Thyroid gland (tissue), 4 donors: ENCODE measurements around the gene MRPL18. TPM values are rescaled to one million over a fixed set of nuclear protein-coding genes. Genes with fewer than 3 reads are reported as not detected.
"Not testable (repeated sequence)": the region's sequence is repeated elsewhere in the genome, so short reads cannot be mapped to it uniquely, and the experiment has no call there.

ENCODE experiments used
- DNase-seq, 2 donors: peaks; one replicate each; pipeline ENCODE4 v3.0.0-alpha.2; 2019
- H3K27ac ChIP-seq, 3 donors: fragments of 200-600 bp; sonication (generic); 1 replicate in 2 of 3; 2 replicates in 1 of 3; pipeline ENCODE4 v1.5.1; 2016 to 2019; ENCODE audit warnings: mild to moderate bottlenecking in 1 of 3, moderate library complexity in 1 of 3
- H3K27me3 ChIP-seq: fragments of 200-600 bp; sonication (generic); one replicate; pipeline ENCODE4 v1.5.1; 2019
- H3K36me3 ChIP-seq, 2 donors: fragments of 200-600 bp; sonication (generic); one replicate each; pipeline ENCODE4 v1.5.1; 2016 to 2019
- H3K4me1 ChIP-seq, 2 donors: fragments of 200-600 bp; sonication (generic); one replicate each; pipeline ENCODE4 v1.5.1; 2017 to 2019
- H3K4me3 ChIP-seq, 3 donors: fragments of 200-600 bp; sonication (generic); replicated peaks in 1 of 3; 1 replicate in 2 of 3; 2 replicates in 1 of 3; pipeline ENCODE4 v1.5.1; 2016; ENCODE audit warnings: mild to moderate bottlenecking in 1 of 3
- H3K9me3 ChIP-seq: fragments of 200-600 bp; sonication (generic); one replicate; pipeline ENCODE4 v1.5.1; 2017
- POLR2A ChIP-seq, 2 donors: fragments of 450-650 bp; IDR thresholded peaks; one replicate each; pipeline ENCODE4 v1.6.1; 2017; ENCODE audit warnings: antibody characterized with exemption in 2 of 2, mild to moderate bottlenecking in 2 of 2, moderate library complexity in 1 of 2
- WGBS, 2 donors: methylation state at CpG; one replicate each; pipeline ENCODE4 v1.1.5; 2017; 5-methylcytosine and 5-hydroxymethylcytosine counted together
- intact Hi-C: fragments of 100-400 bp; cut with DNase I; formaldehyde crosslinking; loops from one replicate; pipeline ENCODE4 v1.15.1; 2023
- total RNA-seq, 4 donors: library from RNA; depleted of rRNA; stranded (reverse); fragments of >200 nt; gene quantifications; one replicate each; pipeline ENCODE4 v1.2.3, GENCODE V29; 2016
- TF ChIP-seq, protein P1 (sequence below), 6 experiments: fragments of 200-600 bp in 3 of 6; fragments of 450-650 bp in 3 of 6; sonication (generic) in 3 of 6; IDR thresholded peaks; one replicate each; pipeline ENCODE4 v1.5.1; 2016 to 2019; ENCODE audit warnings: antibody characterized with exemption in 6 of 6, mild to moderate bottlenecking in 2 of 6, inconsistent platforms in 1 of 6, moderate library complexity in 1 of 6

MRPL18 gene
- total RNA-seq, 4 donors from 2014 or later = 48.3 to 85.7 (median 54.2) TPM

DNA sequence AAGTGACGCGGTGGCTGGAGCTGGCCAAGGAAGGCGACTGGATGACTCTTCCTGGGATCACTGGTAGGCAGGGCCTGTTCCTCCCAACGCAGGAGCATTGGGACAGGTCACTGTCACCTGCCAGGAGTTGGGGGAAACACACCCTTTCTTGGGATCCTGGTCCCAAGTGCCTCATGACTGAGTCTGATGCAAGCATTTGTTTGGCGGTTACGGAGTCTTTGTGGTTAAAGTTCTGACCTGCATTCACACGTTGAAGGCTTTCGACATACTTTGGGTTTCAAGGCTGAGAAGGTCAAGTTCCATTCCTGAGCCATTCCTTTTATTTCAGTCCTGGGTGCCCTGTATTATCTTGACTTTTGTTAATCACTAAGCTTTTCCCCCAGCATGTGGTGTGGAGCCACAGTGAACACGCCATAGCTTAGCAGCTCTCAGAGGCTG is 15.8 kb downstream of the MRPL18 start:
- Histone ChIP-seq H3K4me1 (no peaks in the 10 kb centered on the region), H3K27ac (no peak overlapping the region), H3K36me3 (no peaks in the 10 kb centered on the region), H3K4me3 (no peak overlapping the region), H3K9me3 (no peaks in the 10 kb centered on the region), H3K27me3 (no peaks in the 10 kb centered on the region)
- no peak for DNase-seq
- intact Hi-C loops = no loop called here
- 93 to 95% methylated on average over 9 of the region's 9 CpGs for WGBS, 2 donors
- no peak for TF ChIP-seq POLR2A (IDR thresholded peaks at IDR 0.05)

DNA sequence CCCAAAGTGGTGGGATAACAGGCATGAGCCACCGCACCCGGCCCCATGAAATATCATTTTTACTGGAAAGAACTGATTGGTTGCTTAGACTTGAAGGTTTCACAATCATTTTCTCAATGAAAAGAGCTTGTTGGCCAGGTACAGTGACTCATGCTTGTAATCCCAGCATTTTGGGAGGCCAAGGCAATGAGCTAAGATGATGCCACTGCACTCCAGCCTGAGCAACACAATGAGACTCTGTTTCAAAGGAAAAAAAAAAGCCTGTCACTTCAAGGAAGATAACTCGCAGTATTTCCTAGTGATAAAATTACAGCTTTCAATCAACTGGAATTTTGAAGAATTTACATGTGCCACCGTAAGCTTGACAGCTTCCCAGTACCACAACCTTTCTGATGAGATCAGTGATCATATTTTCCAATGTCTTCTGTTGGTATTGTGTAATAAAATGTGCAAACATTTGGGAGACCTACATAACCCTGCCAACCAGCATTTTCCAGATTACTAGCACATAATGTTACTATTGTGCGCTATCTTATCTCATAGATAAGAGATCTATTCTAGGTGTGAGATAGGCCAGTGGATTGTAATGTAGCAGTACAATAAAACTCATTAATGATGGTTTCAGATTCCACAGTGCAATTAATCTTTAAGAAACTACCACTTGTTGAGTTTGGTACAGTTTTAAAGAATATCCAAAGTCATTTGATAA is 17.0 kb downstream of the MRPL18 start:
- TF ChIP-seq POLR2A (IDR thresholded peaks at IDR 0.05) = no peak
- TF ChIP-seq, protein P1, sequence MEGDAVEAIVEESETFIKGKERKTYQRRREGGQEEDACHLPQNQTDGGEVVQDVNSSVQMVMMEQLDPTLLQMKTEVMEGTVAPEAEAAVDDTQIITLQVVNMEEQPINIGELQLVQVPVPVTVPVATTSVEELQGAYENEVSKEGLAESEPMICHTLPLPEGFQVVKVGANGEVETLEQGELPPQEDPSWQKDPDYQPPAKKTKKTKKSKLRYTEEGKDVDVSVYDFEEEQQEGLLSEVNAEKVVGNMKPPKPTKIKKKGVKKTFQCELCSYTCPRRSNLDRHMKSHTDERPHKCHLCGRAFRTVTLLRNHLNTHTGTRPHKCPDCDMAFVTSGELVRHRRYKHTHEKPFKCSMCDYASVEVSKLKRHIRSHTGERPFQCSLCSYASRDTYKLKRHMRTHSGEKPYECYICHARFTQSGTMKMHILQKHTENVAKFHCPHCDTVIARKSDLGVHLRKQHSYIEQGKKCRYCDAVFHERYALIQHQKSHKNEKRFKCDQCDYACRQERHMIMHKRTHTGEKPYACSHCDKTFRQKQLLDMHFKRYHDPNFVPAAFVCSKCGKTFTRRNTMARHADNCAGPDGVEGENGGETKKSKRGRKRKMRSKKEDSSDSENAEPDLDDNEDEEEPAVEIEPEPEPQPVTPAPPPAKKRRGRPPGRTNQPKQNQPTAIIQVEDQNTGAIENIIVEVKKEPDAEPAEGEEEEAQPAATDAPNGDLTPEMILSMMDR (IDR thresholded peaks at IDR 0.05) = no peak
- 95% methylated on average over 5 of the region's 5 CpGs for WGBS, 2 donors
- no peak overlapping the region for H3K27ac ChIP-seq
- no peaks in the 10 kb centered on the region for H3K9me3 ChIP-seq
- H3K4me3 ChIP-seq = no peak overlapping the region
- no peak for DNase-seq
- no peaks in the 10 kb centered on the region for H3K36me3 ChIP-seq
- H3K4me1 ChIP-seq = no peaks in the 10 kb centered on the region
- no peaks in the 10 kb centered on the region for H3K27me3 ChIP-seq
- intact Hi-C loops = no loop called here

DNA sequence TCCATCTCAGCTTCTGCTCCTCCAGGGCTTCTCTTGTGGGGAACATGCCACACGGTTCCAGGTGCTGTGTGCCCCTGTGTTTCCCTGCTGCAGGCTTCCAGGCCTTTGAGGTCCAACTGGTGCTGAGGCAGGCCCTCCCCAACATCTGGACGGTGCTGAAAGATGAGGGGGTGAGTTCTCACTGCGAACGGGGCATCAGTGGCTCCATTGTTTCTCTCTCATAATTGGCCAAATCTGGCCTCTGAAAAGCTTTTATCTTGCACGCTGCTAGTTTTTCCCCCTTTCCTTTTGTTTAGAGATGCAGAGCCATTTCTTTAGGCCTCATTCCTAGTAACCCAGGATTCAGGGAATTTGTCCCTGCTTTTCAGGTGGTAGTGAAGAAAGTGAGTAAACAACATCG is 18.4 kb downstream of the MRPL18 start:
- 80 to 85% methylated on average over 6 of the region's 6 CpGs for WGBS, 2 donors
- intact Hi-C loops = no loop called here
- no peak for DNase-seq
- H3K4me1 ChIP-seq = no peaks in the 10 kb centered on the region
- TF ChIP-seq, protein P1 (IDR thresholded peaks at IDR 0.05) = no peak
- TF ChIP-seq POLR2A (IDR thresholded peaks at IDR 0.05) = no peak
- no peaks in the 10 kb centered on the region for H3K27me3 ChIP-seq
- H3K27ac ChIP-seq = no peak overlapping the region
- no peaks in the 10 kb centered on the region for H3K9me3 ChIP-seq
- H3K4me3 ChIP-seq = no peak overlapping the region
- H3K36me3 ChIP-seq = no peaks in the 10 kb centered on the region

DNA sequence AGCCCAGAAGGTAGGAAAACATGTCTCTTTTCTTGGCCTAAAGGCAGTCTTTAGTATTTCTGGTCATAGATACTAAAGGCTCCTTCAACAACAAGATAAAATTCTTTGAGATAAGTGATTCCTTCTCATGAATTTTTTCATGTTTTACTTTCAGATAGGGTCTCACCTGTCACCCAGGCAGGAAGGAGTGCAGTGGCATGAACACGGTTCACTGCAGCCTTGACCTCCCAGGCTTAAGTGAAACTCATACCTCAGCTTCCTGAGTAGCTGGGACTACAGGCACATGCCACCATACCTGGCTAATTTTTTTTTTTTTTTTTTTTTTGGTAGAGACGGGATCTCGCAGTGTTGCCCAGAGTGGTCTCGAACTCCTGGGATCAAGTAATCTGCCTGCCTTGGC is 18.9 kb downstream of the MRPL18 start:
- DNase-seq = no peak
- intact Hi-C loops = no loop called here
- Histone ChIP-seq H3K27me3 (no peaks in the 10 kb centered on the region), H3K36me3 (no peaks in the 10 kb centered on the region), H3K4me3 (no peak overlapping the region), H3K9me3 (no peaks in the 10 kb centered on the region), H3K27ac (no peak overlapping the region), H3K4me1 (no peaks in the 10 kb centered on the region)
- TF ChIP-seq, protein P1 (IDR thresholded peaks at IDR 0.05) = no peak
- TF ChIP-seq POLR2A (IDR thresholded peaks at IDR 0.05) = no peak
- 76 to 87% methylated on average over 4 of the region's 4 CpGs for WGBS, 2 donors

DNA sequence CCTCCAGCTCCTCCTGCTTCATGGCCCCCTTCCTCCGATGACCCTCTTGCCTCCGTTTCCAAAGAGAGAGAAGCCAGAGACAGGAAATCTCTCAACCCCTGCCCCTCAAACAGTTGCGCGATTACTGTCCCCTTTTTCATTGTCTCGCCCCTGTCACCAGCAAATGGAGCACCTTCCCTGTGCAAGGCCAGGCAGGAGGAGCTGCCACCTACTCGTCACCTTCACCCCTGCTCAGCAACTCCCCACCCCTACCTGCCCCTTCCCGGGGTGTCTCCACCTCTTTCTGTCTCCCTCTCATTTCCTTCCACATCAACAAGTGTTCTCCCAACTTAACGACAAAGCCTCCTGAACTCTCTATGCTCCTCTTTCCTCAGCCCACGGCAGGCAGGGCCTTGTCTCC is 23.5 kb downstream of the MRPL18 start:
- no peak overlapping the region for H3K4me3 ChIP-seq
- no peak for DNase-seq
- H3K27me3 ChIP-seq = no peaks in the 10 kb centered on the region
- H3K9me3 ChIP-seq = no peaks in the 10 kb centered on the region
- H3K27ac ChIP-seq = no peak overlapping the region
- TF ChIP-seq POLR2A (IDR thresholded peaks at IDR 0.05) = no peak
- 79 to 84% methylated on average over 9 of the region's 9 CpGs for WGBS, 2 donors
- intact Hi-C loops = no loop called here
- no peaks in the 10 kb centered on the region for H3K36me3 ChIP-seq
- no peaks in the 10 kb centered on the region for H3K4me1 ChIP-seq

DNA sequence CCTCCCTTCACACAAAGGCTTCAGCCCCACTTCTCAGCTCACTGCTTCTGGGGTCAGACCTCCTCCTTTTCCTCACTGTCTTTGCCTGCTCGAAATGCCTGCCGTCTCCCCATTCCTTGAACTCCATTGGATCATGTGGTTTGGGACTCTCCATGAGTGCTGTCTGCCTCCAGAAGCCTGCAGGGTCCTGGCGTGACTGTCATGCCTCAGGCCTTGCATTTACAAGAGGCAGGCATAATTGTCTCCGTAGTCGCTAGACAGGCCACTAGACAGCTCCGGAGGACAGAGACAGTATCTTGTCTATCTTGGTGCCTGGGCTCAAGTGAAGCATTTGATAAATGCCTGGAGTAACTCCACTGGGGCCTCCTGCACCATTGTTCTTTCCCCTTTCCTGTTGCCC is 25.1 kb downstream of the MRPL18 start:
- 60 to 66% methylated on average over 6 of the region's 6 CpGs for WGBS, 2 donors
- Histone ChIP-seq H3K4me1 (no peaks in the 10 kb centered on the region), H3K9me3 (no peaks in the 10 kb centered on the region), H3K27me3 (no peaks in the 10 kb centered on the region), H3K27ac (no peak overlapping the region), H3K36me3 (no peaks in the 10 kb centered on the region), H3K4me3 (no peak overlapping the region)
- intact Hi-C loops = no loop called here
- DNase-seq = no peak
- TF ChIP-seq POLR2A (IDR thresholded peaks at IDR 0.05) = no peak
- TF ChIP-seq, protein P1 (IDR thresholded peaks at IDR 0.05) = no peak

DNA sequence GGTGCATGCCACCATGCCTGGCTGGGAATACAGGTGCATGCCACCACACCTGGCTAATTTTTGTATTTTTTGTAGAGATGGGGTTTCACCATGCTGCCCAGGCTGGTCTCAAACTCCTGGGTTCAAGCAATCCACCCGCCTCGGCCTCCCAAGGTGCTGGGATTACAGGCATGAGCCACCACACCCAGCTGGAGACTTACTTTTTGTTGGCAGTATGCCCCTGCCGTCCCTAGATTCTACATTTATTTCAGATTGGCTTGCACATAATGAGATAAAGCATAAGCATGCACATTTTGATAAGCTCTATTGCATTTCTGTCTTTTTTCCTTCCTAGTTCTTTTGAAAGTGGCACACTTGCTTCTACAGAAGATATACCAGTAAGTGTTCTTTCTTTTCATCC is 26.5 kb downstream of the MRPL18 start:
- intact Hi-C loops, H3K27ac ChIP-seq: not testable (repeated sequence)
- 88 to 92% methylated on average over 3 of the region's 3 CpGs for WGBS, 2 donors

More for the DNA sequence above, 26.5 kb downstream of the MRPL18 start:
- H3K27me3 ChIP-seq, H3K4me1 ChIP-seq, DNase-seq, H3K9me3 ChIP-seq, H3K4me3 ChIP-seq, H3K36me3 ChIP-seq: not testable (repeated sequence)
